Measurements from ENCODE around the gene DHX29. TPM values are rescaled to one million over a fixed set of nuclear protein-coding genes. Genes with fewer than 3 reads are reported as not detected.

The DHX29 gene
- total RNA-seq, 1 donor from 2014 or later, result 11.3 TPM

DNA sequence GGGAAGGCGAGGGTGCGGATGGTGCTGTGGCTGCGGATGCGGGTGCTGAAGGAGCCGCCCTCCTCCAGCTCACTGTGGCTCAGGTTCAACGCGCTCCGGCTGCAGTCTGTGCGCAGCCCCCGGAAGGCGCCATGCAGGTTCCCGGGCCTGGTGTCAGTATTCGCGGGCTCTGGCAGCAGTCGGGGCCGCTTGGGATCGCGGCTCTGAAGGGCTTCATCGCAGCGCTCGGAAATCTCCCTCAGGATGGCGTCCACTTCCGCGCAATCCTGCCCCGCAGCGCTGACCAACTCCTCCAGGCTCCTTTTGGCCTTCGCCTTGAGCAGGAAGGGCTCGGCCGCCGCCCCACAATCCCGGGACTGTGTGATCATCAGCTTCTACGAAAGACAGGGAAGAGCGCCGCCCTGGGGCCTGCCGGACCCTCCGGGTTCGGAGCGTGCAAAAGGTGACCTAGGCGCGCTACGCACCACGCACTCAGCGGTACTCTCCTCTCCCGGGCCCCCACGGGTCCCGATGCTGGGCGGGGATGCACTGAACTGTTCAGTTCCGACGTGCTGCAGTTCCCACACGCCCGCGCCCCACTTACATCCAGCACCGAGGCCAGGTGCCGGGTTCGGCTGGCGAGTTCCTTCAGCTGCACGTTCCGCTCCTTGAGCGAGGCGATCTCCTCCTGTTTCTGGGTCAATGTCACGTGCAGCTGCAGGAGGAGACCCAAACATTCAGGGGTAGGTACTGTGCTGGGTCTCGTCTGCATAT, 86.9 kb downstream of the DHX29 start:
- Histone ChIP-seq H3K36me3 (no peaks in the 10 kb centered on the region), H3K27ac (no peak overlapping the region), H3K9me3 (no peaks in the 10 kb centered on the region), H3K27me3 (peaks cover 21% of the 10 kb centered on the region), H3K4me1 (no peaks in the 10 kb centered on the region), H3K4me3 (peak overlapping the region; percentile 50 to 56)
- TF ChIP-seq, protein P1, sequence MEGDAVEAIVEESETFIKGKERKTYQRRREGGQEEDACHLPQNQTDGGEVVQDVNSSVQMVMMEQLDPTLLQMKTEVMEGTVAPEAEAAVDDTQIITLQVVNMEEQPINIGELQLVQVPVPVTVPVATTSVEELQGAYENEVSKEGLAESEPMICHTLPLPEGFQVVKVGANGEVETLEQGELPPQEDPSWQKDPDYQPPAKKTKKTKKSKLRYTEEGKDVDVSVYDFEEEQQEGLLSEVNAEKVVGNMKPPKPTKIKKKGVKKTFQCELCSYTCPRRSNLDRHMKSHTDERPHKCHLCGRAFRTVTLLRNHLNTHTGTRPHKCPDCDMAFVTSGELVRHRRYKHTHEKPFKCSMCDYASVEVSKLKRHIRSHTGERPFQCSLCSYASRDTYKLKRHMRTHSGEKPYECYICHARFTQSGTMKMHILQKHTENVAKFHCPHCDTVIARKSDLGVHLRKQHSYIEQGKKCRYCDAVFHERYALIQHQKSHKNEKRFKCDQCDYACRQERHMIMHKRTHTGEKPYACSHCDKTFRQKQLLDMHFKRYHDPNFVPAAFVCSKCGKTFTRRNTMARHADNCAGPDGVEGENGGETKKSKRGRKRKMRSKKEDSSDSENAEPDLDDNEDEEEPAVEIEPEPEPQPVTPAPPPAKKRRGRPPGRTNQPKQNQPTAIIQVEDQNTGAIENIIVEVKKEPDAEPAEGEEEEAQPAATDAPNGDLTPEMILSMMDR (IDR thresholded peaks at IDR 0.05), result no peak
- intact Hi-C loops (cut with DNase I), result no loop called here
- no peak for DNase-seq (ENCODE audit: low spot score in 2 of 2)

DNA sequence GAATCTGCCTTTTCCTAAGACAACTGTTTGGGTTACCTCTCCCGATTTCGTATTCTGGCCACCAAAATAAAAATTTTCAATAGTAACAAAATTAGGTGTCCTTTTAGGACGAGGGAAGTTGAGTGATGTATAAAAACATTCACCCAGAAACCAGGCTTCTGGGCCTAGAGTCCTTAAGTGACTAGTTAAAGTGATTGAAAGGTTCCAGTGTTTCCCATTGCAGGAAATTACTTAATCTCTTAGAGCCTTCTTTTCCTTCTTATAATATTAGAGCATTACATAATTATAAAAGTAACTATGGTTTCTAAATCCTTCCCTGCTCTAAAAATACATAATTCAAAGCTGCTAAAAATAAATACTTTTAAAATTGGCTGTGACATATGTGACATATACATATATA, 87.7 kb downstream of the DHX29 start:
- TF ChIP-seq, protein P1 (IDR thresholded peaks at IDR 0.05), result no peak
- Histone ChIP-seq H3K4me1 (no peaks in the 10 kb centered on the region), H3K27me3 (peaks cover 21% of the 10 kb centered on the region), H3K9me3 (no peaks in the 10 kb centered on the region), H3K4me3 (no peak overlapping the region), H3K27ac (no peak overlapping the region), H3K36me3 (no peaks in the 10 kb centered on the region)
- intact Hi-C loops (cut with DNase I), result no loop called here
- no peak for DNase-seq (ENCODE audit: low spot score in 2 of 2)

DNA sequence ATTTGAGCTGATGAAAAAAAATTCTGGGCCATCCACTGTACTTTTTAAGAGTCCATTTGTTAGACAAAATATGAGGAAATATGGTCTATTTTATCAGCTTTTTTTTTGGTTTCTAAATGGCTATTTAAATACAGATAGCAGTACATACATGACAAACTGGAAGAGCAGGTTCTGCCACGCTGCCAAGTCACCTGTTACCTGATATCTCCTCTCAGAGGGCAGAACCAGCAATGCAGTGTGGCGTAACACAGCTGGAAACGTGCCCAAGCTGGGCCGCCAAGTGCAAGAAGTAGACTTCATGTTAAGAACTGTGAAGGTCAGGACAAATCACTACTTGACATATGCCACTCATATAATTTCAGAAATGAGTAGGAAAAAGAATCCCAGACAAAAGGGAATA, 88.5 kb downstream of the DHX29 start:
- H3K36me3 ChIP-seq, result no peaks in the 10 kb centered on the region
- H3K4me1 ChIP-seq, result no peaks in the 10 kb centered on the region
- peaks cover 21% of the 10 kb centered on the region for H3K27me3 ChIP-seq
- no peaks in the 10 kb centered on the region for H3K9me3 ChIP-seq
- TF ChIP-seq, protein P1 (IDR thresholded peaks at IDR 0.05), result no peak
- no peak for DNase-seq (ENCODE audit: low spot score in 2 of 2)
- no peak overlapping the region for H3K27ac ChIP-seq
- no peak overlapping the region for H3K4me3 ChIP-seq
- intact Hi-C loops (cut with DNase I), result no loop called here

DNA sequence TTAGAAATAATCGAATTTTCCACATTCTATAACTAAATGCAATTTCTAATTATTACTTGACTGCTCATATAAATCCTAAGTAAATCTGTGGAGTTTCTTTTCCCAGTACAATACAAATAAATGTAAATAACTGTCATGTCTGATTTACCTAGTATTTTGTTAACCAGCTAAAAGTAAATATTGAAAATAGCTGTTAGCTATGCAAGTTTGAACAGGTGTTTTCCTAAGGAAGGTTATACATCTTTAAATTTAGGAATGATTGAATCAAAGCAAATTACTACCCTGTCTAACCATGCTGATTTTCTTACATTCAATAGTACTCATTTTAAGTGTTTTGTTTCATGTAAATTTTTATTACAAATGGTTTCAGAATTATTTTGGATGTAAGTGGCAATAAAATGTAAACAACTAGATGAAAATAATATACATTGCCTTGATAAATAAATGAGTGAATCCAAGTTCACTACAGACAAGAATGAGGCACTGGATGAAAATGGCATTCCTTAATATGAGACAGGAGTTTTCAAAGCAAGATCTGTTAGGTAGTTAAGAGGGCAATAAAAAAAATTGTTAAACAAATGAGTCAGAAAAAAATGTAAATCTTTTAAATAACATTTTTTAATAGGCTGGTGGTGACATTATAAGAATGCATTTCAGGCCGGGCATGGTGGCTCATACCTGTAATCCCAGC, 96.2 kb downstream of the DHX29 start:
- Histone ChIP-seq H3K9me3 (no peaks in the 10 kb centered on the region), H3K27ac (no peak overlapping the region), H3K36me3 (no peaks in the 10 kb centered on the region), H3K27me3 (no peaks in the 10 kb centered on the region), H3K4me3 (no peak overlapping the region), H3K4me1 (no peaks in the 10 kb centered on the region)
- intact Hi-C loops (cut with DNase I), result no loop called here
- DNase-seq (ENCODE audit: low spot score in 2 of 2), result no peak
- TF ChIP-seq, protein P1 (IDR thresholded peaks at IDR 0.05), result no peak

Other genes with a start within 250 kb of the DHX29 start
- gene GZMA, start 205.0 kb downstream of the DHX29 start, total RNA-seq, result not detected
- 27.9 TPM for gene GPX8, start 147.5 kb downstream of the DHX29 start, total RNA-seq
- not detected for gene CDC20B, start 134.5 kb downstream of the DHX29 start, total RNA-seq
- not detected for gene MCIDAS, start 80.4 kb downstream of the DHX29 start, total RNA-seq
- gene CCNO, start 74.1 kb downstream of the DHX29 start, total RNA-seq, result 43.2 TPM
- 17.1 TPM for gene MTREX, start 295 bp upstream of the DHX29 start, total RNA-seq
- 1,314 TPM for gene PLPP1, start 227.3 kb upstream of the DHX29 start, total RNA-seq